Raji (cell line): ENCODE data around the gene STARD3NL.

ENCODE experiments used
- POLR2A ChIP-seq: IDR thresholded peaks from 2 replicates; pipeline ENCODE4 v1.6.1; 2011; ENCODE audit warnings: low read depth, low read length, control low read depth; ENCODE audit not compliant: insufficient read depth

The STARD3NL gene

DNA sequence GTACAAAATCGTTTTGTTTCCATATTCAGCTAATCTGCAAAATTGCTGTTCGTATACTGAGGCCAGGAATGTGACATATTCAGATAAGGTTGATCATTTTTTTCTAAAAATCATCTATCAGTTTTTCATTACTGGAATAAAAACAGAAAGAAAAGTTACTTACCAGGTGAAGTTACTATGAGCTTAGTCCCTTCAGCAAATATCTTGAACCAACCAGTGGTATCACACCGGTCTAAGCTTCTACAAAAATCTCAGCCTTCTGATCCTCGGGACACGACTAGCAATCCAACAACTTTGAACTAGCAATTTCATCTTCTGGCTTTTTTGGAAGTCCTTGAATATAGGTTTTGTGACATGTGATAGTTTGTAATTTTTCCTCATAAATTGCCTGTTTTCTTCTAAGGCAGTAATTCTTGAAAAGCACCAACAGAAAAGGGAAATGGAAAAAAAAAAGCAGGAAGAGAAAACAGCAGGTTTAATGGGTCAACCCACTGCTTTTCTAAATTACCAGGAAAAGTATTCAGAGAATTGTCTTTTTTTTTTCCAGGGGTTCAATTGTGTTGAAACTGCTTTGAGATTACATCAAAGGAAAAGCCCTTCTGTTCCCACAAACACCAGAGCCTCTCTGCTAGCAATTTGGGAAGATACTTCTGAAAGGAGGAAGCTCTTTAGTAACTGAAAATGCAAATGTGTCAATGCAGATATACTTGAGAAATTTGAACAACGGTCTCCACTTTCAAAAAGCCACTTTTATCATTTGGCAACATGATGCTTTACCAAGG lies 98.2 kb downstream of the STARD3NL start:
- TF ChIP-seq POLR2A, result no peak

DNA sequence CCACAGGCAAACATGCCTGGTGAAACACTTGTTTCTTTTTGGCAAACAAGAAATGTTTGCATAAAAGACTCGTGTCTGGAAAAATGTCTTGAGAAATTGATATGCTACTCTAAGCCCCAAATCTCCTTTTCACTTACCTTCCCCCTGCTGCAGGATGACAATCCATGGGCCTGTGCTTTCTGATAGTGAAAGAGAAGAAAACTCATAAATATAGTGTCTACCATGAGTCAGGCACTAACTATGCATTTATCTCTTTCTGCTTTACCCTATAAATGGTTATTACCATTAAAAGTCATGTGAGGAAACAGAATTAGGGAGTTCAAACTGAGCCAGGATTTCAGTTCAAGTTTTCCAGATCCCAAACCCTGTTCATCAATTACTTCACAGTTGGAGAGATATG lies 102.0 kb downstream of the STARD3NL start:
- no peak for TF ChIP-seq POLR2A
